ENCODE measurements around the gene TM4SF1. TPM values are rescaled to one million over a fixed set of nuclear protein-coding genes. Genes with fewer than 3 reads are reported as not detected.
"Not testable (repeated sequence)": the region's sequence is repeated elsewhere in the genome, so short reads cannot be mapped to it uniquely, and the experiment has no call there.

The TM4SF1 gene
- total RNA-seq, 6 experiments from 2014 or later: 6.5 to 80.1 (median 74.8) TPM

DNA sequence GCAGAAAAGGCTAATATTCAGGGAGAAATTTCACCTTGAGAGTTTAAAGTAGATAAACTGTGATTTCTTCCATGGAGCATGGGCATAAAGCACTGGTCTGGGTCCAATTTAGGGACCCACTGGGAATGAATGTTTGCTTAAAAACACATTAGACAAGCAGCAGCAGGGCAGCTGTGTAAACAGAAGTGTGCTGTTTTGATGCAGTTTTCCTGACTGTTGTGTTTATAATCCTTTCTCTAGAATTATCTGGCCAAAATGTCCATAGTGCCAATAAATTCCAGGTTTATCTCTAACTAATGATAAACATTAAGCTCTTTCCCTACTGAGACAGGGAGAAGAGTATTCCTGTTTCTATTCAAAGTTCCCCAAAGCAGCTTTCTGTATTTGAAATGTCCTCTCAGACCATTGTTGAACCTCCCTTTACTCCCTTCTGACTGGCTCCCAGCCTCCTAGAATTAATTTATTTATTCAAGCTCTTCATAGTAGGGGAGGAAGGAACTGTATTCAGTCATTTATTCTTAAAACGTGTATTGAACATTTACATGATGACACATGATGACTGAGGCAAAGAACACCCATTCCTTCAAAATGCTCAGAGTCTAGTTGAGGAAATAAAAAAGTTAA, 37.0 kb downstream of the TM4SF1 start:
- H3K36me3 Mint-ChIP-seq (ENCODE audit: low read depth): peaks cover 5% of the 10 kb centered on the region; the same call in 1 of the 2 replicates
- no peaks in the 10 kb centered on the region for H3K9me3 Mint-ChIP-seq
- H3K27ac Mint-ChIP-seq: peak overlapping the region; percentile 89
- TF ChIP-seq, protein P1, sequence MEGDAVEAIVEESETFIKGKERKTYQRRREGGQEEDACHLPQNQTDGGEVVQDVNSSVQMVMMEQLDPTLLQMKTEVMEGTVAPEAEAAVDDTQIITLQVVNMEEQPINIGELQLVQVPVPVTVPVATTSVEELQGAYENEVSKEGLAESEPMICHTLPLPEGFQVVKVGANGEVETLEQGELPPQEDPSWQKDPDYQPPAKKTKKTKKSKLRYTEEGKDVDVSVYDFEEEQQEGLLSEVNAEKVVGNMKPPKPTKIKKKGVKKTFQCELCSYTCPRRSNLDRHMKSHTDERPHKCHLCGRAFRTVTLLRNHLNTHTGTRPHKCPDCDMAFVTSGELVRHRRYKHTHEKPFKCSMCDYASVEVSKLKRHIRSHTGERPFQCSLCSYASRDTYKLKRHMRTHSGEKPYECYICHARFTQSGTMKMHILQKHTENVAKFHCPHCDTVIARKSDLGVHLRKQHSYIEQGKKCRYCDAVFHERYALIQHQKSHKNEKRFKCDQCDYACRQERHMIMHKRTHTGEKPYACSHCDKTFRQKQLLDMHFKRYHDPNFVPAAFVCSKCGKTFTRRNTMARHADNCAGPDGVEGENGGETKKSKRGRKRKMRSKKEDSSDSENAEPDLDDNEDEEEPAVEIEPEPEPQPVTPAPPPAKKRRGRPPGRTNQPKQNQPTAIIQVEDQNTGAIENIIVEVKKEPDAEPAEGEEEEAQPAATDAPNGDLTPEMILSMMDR (IDR thresholded peaks at IDR 0.05): no peak
- H3K4me3 Mint-ChIP-seq: peak overlapping the region; percentile 58
- H3K4me1 Mint-ChIP-seq (ENCODE audit: low read depth): peaks cover 60% of the 10 kb centered on the region
- peak; percentile 24 for DNase-seq
- H3K27me3 Mint-ChIP-seq (ENCODE audit: insufficient read depth): no peaks in the 10 kb centered on the region; the same call in 1 of the 2 replicates

DNA sequence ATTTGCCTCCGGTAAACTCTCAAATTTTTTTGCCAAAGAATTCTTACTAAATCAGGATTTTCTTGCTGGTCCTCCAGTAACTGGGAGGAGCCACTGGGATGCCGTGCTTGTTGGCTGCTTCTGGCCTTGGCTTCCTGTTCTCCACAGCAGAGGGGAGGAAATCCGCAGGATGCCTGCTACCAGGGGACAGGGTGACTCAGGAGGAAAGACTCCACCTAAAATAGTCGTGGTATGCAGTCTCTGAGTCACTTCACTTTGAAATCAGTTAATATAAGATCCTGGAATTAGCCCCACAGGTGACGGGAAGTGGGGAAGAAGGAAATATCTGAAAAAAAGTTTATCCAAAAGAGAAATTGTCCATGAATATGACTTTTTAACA, 37.5 kb downstream of the TM4SF1 start:
- Mint-ChIP-seq H3K4me3 (peak overlapping the region; percentile 58), H3K36me3 (ENCODE audit: low read depth) (peaks cover 5% of the 10 kb centered on the region; the same call in 1 of the 2 replicates), H3K9me3 (no peaks in the 10 kb centered on the region), H3K4me1 (ENCODE audit: low read depth) (peaks cover 60% of the 10 kb centered on the region), H3K27me3 (ENCODE audit: insufficient read depth) (no peaks in the 10 kb centered on the region; the same call in 1 of the 2 replicates), H3K27ac (peak overlapping the region; percentile 89)
- DNase-seq: peak; percentile 95
- TF ChIP-seq, protein P1 (IDR thresholded peaks at IDR 0.05): no peak

DNA sequence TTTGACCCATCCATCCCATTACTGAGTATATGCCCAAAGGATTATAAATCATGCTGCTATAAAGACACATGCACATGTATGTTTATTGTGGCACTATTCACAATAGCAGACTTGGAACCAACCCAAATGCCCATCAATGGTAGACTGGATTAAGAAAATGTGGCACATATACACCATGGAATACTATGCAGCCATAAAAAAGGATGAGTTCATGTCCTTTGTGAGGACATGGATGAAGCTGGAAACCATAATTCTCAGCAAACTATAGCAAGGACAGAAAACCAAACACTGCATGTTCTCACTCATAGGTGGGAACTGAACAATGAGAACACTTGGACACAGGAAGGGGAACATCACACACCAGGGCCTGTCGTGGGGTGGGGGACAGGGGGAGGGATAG, 40.0 kb downstream of the TM4SF1 start:
- H3K4me3 Mint-ChIP-seq; H3K27ac Mint-ChIP-seq; H3K27me3 Mint-ChIP-seq (ENCODE audit: insufficient read depth); DNase-seq; H3K36me3 Mint-ChIP-seq (ENCODE audit: low read depth); H3K9me3 Mint-ChIP-seq: not testable (repeated sequence)
- H3K4me1 Mint-ChIP-seq (ENCODE audit: low read depth): peaks cover 40% of the 10 kb centered on the region

DNA sequence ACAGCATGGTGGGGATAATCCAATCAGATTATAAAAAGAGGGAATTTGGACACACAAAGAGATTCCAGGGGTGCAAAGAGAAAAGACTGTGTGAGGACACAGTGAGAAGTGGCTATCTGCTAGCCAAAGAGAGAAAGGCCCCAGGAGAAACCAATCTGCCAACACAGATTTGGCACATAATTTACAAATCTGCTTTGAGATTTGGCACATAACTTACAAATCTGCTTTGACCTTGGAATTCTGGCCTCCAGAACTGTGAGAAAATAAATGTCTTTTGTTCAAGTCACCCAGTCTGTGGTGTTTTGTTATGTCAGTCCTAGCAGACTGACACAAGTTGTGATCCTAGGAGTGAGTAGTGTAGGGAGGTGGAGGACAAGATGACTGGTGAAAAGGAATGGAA, 40.5 kb downstream of the TM4SF1 start:
- no peak overlapping the region for H3K4me3 Mint-ChIP-seq
- H3K27me3 Mint-ChIP-seq (ENCODE audit: insufficient read depth): no peaks in the 10 kb centered on the region
- H3K36me3 Mint-ChIP-seq (ENCODE audit: low read depth): peaks cover 5% of the 10 kb centered on the region; the same call in 1 of the 2 replicates
- no peaks in the 10 kb centered on the region for H3K9me3 Mint-ChIP-seq
- no peak for DNase-seq
- no peak overlapping the region for H3K27ac Mint-ChIP-seq
- TF ChIP-seq, protein P1 (IDR thresholded peaks at IDR 0.05): no peak
- H3K4me1 Mint-ChIP-seq (ENCODE audit: low read depth): peaks cover 35% of the 10 kb centered on the region

DNA sequence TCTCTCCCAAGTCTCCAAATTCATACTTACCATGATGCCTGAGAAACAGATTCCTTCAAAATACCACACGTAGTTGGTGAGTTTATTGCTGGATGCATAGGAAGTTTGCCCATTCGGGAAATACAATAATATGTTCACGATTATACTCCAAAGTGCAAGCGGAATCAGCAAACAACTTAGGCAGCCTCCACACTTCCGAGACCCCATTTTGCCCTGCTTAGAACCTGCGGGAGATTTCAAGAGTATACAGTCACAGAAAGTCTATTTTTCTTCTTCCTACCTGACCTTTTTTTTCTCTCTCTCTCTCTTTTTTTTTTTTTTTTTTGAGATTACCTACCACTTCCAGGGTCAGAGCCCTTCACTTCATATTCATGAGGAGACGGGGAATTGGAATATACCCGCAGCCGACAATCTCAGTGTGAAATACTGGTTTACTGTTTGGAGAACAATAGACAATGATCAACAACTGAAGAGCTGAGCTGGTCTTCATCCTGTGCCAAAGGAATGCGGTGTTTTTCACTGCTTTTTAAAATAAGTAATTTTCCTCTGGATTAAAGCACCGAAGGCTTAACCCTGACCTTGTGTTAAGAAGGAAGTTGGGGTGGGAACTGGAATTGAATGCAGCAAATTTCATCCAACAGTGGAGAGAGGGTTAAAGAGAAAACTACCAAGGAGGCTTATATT, 44.1 kb downstream of the TM4SF1 start, which contains the start of gene TM4SF18:
TM4SF18 (minus strand) TSS at position 461 of the 684 bp plus-strand sequence; CDS start at position 207, 254 bp downstream.
- Mint-ChIP-seq H3K4me3 (peak within 1 kb of the TSS; percentile 24; the same call in 1 of the 2 replicates), H3K27me3 (ENCODE audit: insufficient read depth) (no peaks in the 10 kb centered on the region), H3K4me1 (ENCODE audit: low read depth) (peaks cover 18% of the 10 kb centered on the region), H3K27ac (peak within 1 kb of the TSS; percentile 66), H3K9me3 (no peaks in the 10 kb centered on the region), H3K36me3 (ENCODE audit: low read depth) (no peaks in the 10 kb centered on the region; the same call in 1 of the 2 replicates)
- TF ChIP-seq, protein P1 (IDR thresholded peaks at IDR 0.05): no peak
- DNase-seq: no peak

DNA sequence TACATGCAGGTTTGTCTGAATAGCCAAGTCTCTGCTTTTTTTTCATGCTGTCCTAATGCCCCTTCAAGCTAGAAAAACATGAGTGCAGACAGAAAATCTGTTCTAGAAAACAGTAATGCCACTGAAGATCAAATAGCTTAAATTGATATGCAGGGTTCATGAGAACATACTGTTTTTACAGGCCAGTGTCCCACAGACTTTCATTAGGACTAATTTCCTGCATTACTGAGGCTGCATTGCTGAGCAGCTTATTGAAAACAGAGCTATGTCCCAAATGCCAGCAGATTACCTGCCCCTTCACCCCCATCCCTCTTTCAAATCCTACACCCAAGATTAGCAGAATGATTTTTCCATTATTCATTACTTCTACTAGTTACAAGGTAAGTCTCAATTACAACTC, 44.7 kb downstream of the TM4SF1 start:
- Mint-ChIP-seq H3K9me3 (no peaks in the 10 kb centered on the region), H3K27ac (peak overlapping the region; percentile 66), H3K36me3 (ENCODE audit: low read depth) (no peaks in the 10 kb centered on the region), H3K4me1 (ENCODE audit: low read depth) (peaks cover 13% of the 10 kb centered on the region), H3K4me3 (peak overlapping the region; percentile 24; the same call in 1 of the 2 replicates), H3K27me3 (ENCODE audit: insufficient read depth) (no peaks in the 10 kb centered on the region)
- DNase-seq: no peak
- TF ChIP-seq, protein P1 (IDR thresholded peaks at IDR 0.05): no peak

Data from HFFc6 (cell line).